Endothelial cell of umbilical vein (primary cell): Measurements from ENCODE around the gene KCNJ4. TPM values are rescaled to one million over a fixed set of nuclear protein-coding genes. Genes with fewer than 3 reads are reported as not detected.

Experiments
- BruUV-seq: library from RNA; stranded (reverse); fragments of 400-500 nt; replicated peaks from 2 replicates; lab custom pipeline; 2021; lab: Mats Ljungman, UMichigan
- CTCF ChIA-PET: fragments of 300-600, 350-600 bp; sonication (Branson Sonifier 250); formaldehyde crosslinking; loops from one replicate; lab custom pipeline; 2021; ENCODE audit warnings: antibody characterized with exemption, inconsistent platforms; lab: Charles Lee
- POLR2A ChIA-PET: fragments of 300-600, 350-600 bp; sonication (Branson Sonifier 250); formaldehyde crosslinking; loops from one replicate; lab custom pipeline; 2021; ENCODE audit warnings: antibody characterized with exemption, inconsistent platforms; lab: Charles Lee
- DNase-seq: peaks from one replicate; pipeline ENCODE4 v3.0.0-alpha.2; 2011; ENCODE audit warnings: low read depth, low spot score
- FAIRE-seq: peaks from 2 replicates; lab custom pipeline; 2011; peaks lifted over from hg19 to GRCh38; lab: Jason Lieb, UNC
- H2AFZ ChIP-seq: 2 replicates; pipeline ENCODE4 v1.6.0; 2012; ENCODE audit warnings: low read depth, low read length, control low read depth, inconsistent platforms
- H3K27ac ChIP-seq: 2 replicates; pipeline ENCODE4 v1.5.1; 2011; ENCODE audit warnings: low read depth, mild to moderate bottlenecking, control low read depth, low read length, moderate library complexity; ENCODE audit not compliant: insufficient read depth
- H3K27me3 ChIP-seq, 2 experiments: 2 replicates each; pipeline versions ENCODE4 v1.6.0 to v1.6.1; 2011; ENCODE audit warnings: low read length in 2 of 2, mixed read lengths in 1 of 2; ENCODE audit not compliant: control insufficient read depth in 2 of 2, insufficient read depth in 2 of 2
- H3K36me3 ChIP-seq, 2 experiments: 2 replicates in 1 of 2; 3 replicates in 1 of 2; pipeline ENCODE4 v1.5.1; 2011; ENCODE audit warnings: low read length in 2 of 2, mild to moderate bottlenecking in 1 of 2, moderate library complexity in 1 of 2; ENCODE audit not compliant: control insufficient read depth in 2 of 2, insufficient read depth in 2 of 2; ENCODE audit errors: extremely low read depth in 1 of 2
- H3K4me1 ChIP-seq: 3 replicates; pipeline ENCODE4 v1.5.1; 2011; ENCODE audit warnings: mild to moderate bottlenecking, low read length; ENCODE audit not compliant: control insufficient read depth, insufficient read depth; ENCODE audit errors: extremely low read depth
- H3K4me2 ChIP-seq: 2 replicates; pipeline ENCODE4 v1.6.1; 2011; ENCODE audit warnings: low read length, control low read depth, mixed read lengths; ENCODE audit not compliant: insufficient read depth
- H3K4me3 ChIP-seq, 3 experiments: fragments of 200-600 bp in 1 of 3; sonication (generic), shearing (Covaris generic) in 1 of 3; replicated peaks in 1 of 3; 2 replicates each; pipeline ENCODE4 v1.5.1; 2011 to 2016; ENCODE audit warnings: control low read depth in 3 of 3, low read length in 3 of 3, mild to moderate bottlenecking in 2 of 3, inconsistent platforms in 1 of 3, low read depth in 1 of 3, moderate library complexity in 1 of 3; ENCODE audit not compliant: insufficient read depth in 1 of 3
- H3K79me2 ChIP-seq: 2 replicates; pipeline ENCODE4 v1.6.0; 2012; ENCODE audit warnings: low read length, inconsistent platforms; ENCODE audit not compliant: control insufficient read depth, insufficient read depth
- H3K9ac ChIP-seq: replicated peaks from 2 replicates; pipeline ENCODE3; 2011; ENCODE audit warnings: low read length, control low read depth; ENCODE audit not compliant: insufficient read depth; ENCODE audit errors: extremely low read depth
- H3K9me1 ChIP-seq: replicated peaks from 3 replicates; pipeline ENCODE4 v1.6.0; 2011; ENCODE audit warnings: mild to moderate bottlenecking, low read length; ENCODE audit not compliant: control insufficient read depth, insufficient read depth; ENCODE audit errors: extremely low read depth
- H3K9me3 ChIP-seq: replicated peaks from 2 replicates; pipeline ENCODE4 v1.5.1; 2012; ENCODE audit warnings: low read length, inconsistent platforms; ENCODE audit not compliant: control insufficient read depth, insufficient read depth
- H4K20me1 ChIP-seq: replicated peaks from 2 replicates; pipeline ENCODE3; 2011; ENCODE audit warnings: mild to moderate bottlenecking, low read length; ENCODE audit not compliant: control insufficient read depth, insufficient read depth; ENCODE audit errors: extremely low read depth
- CTCF ChIP-seq, 2 donors: IDR thresholded peaks; 1 replicate in 1 of 2; 2 replicates in 1 of 2; pipeline ENCODE4 v1.5.1; 2011; ENCODE audit warnings: low read length in 2 of 2, mild to moderate bottlenecking in 2 of 2, moderate library complexity in 2 of 2, control low read depth in 1 of 2, inconsistent platforms in 1 of 2, low read depth in 1 of 2; ENCODE audit not compliant: insufficient read depth in 1 of 2; ENCODE audit errors: extremely low read depth in 1 of 2
- EZH2 ChIP-seq: IDR thresholded peaks from 2 replicates; pipeline ENCODE4 v1.6.1; 2012; ENCODE audit warnings: borderline replicate concordance, low read depth, mild to moderate bottlenecking, moderate library complexity, low read length, inconsistent platforms; ENCODE audit not compliant: severe bottlenecking
- FOS ChIP-seq: IDR thresholded peaks from 2 replicates; pipeline ENCODE4 v1.6.1; 2011; ENCODE audit warnings: mild to moderate bottlenecking, low read length, moderate library complexity, borderline replicate concordance; ENCODE audit not compliant: insufficient read depth
- GATA2 ChIP-seq: IDR thresholded peaks from 2 replicates; pipeline ENCODE4 v1.7.0; 2011; ENCODE audit warnings: low read depth, mild to moderate bottlenecking, moderate library complexity, mixed read lengths, low read length; ENCODE audit not compliant: insufficient read length, insufficient read depth
- JUN ChIP-seq: IDR thresholded peaks from 2 replicates; pipeline ENCODE4 v1.6.1; 2011; ENCODE audit warnings: borderline replicate concordance, low read depth; ENCODE audit not compliant: insufficient read length, insufficient read depth
- MAX ChIP-seq: IDR thresholded peaks from 2 replicates; pipeline ENCODE4 v1.6.1; 2011; ENCODE audit not compliant: insufficient read depth, insufficient read length
- MYC ChIP-seq: IDR thresholded peaks from one replicate; pipeline ENCODE4 v1.6.1; 2011; ENCODE audit warnings: mild to moderate bottlenecking, low read depth, low read length
- POLR2A ChIP-seq: IDR thresholded peaks from 2 replicates; pipeline ENCODE4 v1.6.1; 2012; ENCODE audit warnings: low read depth, mild to moderate bottlenecking, control low read depth, low read length
- POLR2AphosphoS5 ChIP-seq: IDR thresholded peaks from 2 replicates; pipeline ENCODE4 v1.6.1; 2012; ENCODE audit warnings: low read depth, mild to moderate bottlenecking, control low read depth, low read length, moderate library complexity; ENCODE audit not compliant: insufficient read depth
- dilution Hi-C: fragments of 300-500 bp; cut with MboI; formaldehyde crosslinking; loops from one replicate; pipeline ENCODE4 v1.15.0; 2019; ENCODE audit warnings: low sequenced_read_pairs; ENCODE audit not compliant: extremely low pct_ligation_motif_present
- intact Hi-C: fragments of 100-400 bp; cut with micrococcal nuclease; formaldehyde crosslinking; loops from one replicate; pipeline ENCODE4 v1.10.0; 2022
- polyA plus RNA-seq, 4 experiments: library from polyadenylated mRNA; depleted of rRNA in 3 of 4; stranded (reverse) in 3 of 4; unstranded in 1 of 4; fragments of >200 nt; gene quantifications; 2 replicates each; pipeline versions ENCODE4 v1.2.1 to v1.2.3, GENCODE V29; 2011 to 2012; ENCODE audit warnings: missing spikeins in 1 of 4
- total RNA-seq: library from RNA; stranded (reverse); gene quantifications from 2 replicates; pipeline ENCODE4 v1.2.3, GENCODE V29; 2021

KCNJ4 gene
- total and polyA plus RNA-seq, 2 donors (not counting 3 experiments of a cell fraction or from before 2014, with no cell fraction given) = not detected

GRCh38 chr22:38431266-38432010 is 23.6 kb downstream of the KCNJ4 start:
- BruUV-seq = no TSS peak
- Histone ChIP-seq H3K9me3 (no peaks in the 10 kb centered on the region), H3K4me3 (no peak overlapping the region), H3K4me2 (no peak overlapping the region), H3K4me1 (no peaks in the 10 kb centered on the region), H3K9ac (no peak overlapping the region), H3K9me1 (no peaks in the 10 kb centered on the region), H3K36me3 (no peaks in the 10 kb centered on the region), H4K20me1 (no peaks in the 10 kb centered on the region), H3K79me2 (no peaks in the 10 kb centered on the region), H2AFZ (no peak overlapping the region), H3K27me3 (no peaks in the 10 kb centered on the region), H3K27ac (no peak overlapping the region)
- DNase-seq = no peak
- no peak for FAIRE-seq
- intact Hi-C loops = no loop called here
- ChIA-PET CTCF (interaction anchor here (0.7 kb wide), 1 partner anchor 12 kb away, joined by 3 read pairs; no protein-coding TSS in a partner anchor), POLR2A (no interaction called here)
- TF ChIP-seq EZH2 = no peak
- TF ChIP-seq FOS = no peak
- no peak for TF ChIP-seq POLR2A
- TF ChIP-seq JUN = no peak
- dilution Hi-C loops = no loop called here

GRCh38 chr22:38429499-38430068 is 25.4 kb downstream of the KCNJ4 start:
- FAIRE-seq = no peak

More at GRCh38 chr22:38429499-38430068, 25.4 kb downstream of the KCNJ4 start:
- no peaks in the 10 kb centered on the region for H3K79me2 ChIP-seq
- DNase-seq = peak; percentile 16
- H3K36me3 ChIP-seq = no peaks in the 10 kb centered on the region
- CTCF ChIA-PET = interaction anchor here (1.4 to 1.7 kb wide), 2 partner anchors 13 kb away, joined by 3 to 8 read pairs; no protein-coding TSS in a partner anchor
- no peak overlapping the region for H3K27ac ChIP-seq
- dilution Hi-C loops (no loop called here), intact Hi-C loops (no loop called here)
- H3K9me1 ChIP-seq = no peaks in the 10 kb centered on the region
- no peak overlapping the region for H3K9ac ChIP-seq
- no peaks in the 10 kb centered on the region for H4K20me1 ChIP-seq
- H3K27me3 ChIP-seq = no peaks in the 10 kb centered on the region
- POLR2A ChIA-PET = no interaction called here
- TF ChIP-seq FOS (no peak), EZH2 (no peak), MYC (no peak), POLR2AphosphoS5 (no peak), CTCF (IDR thresholded peaks at IDR 0.05; ENCODE audit: extremely low read depth in 1 of 2, insufficient read depth in 1 of 2, low read depth in 1 of 2, low read length in 2 of 2) (no peak), MAX (no peak), GATA2 (no peak), POLR2A (no peak), JUN (no peak)
- no peaks in the 10 kb centered on the region for H3K4me1 ChIP-seq
- H3K4me3 ChIP-seq = no peak overlapping the region
- no peak overlapping the region for H2AFZ ChIP-seq
- BruUV-seq = no TSS peak
- no peaks in the 10 kb centered on the region for H3K9me3 ChIP-seq
- H3K4me2 ChIP-seq = no peak overlapping the region
